Activated T-cell treated with anti-CD3 and anti-CD28 coated beads, Interleukin-2, amount 50 U/mL, for 4 hours (primary cell): ENCODE results near the gene WAS. TPM values are rescaled to one million over a fixed set of nuclear protein-coding genes. Genes with fewer than 3 reads are reported as not detected.

Experiments
- ATAC-seq, 2 donors: fragments of 200-7000 bp; cut with Tn5 transposase; one replicate each; pipeline ENCODE4 v1.10.0; 2021
- DNase-seq: peaks from one replicate; pipeline ENCODE4 v3.0.0-alpha.2; 2020
- H3K27me3 Mint-ChIP-seq: one replicate; pipeline ENCODE4 v1.8.0; 2021; ENCODE audit warnings: low read depth, mixed read lengths
- H3K36me3 Mint-ChIP-seq: one replicate; pipeline ENCODE4 v1.8.0; 2022; ENCODE audit warnings: mixed read lengths; ENCODE audit not compliant: insufficient read depth
- H3K4me1 Mint-ChIP-seq: one replicate; pipeline ENCODE4 v1.8.0; 2021; ENCODE audit warnings: low read depth, mixed read lengths
- H3K4me3 Mint-ChIP-seq: one replicate; pipeline ENCODE4 v1.8.0; 2021; ENCODE audit warnings: mild to moderate bottlenecking, moderate library complexity, mixed read lengths
- H3K9me3 Mint-ChIP-seq: one replicate; pipeline ENCODE4 v1.8.0; 2021; ENCODE audit warnings: mixed read lengths
- total RNA-seq, 3 donors: library from RNA; stranded (reverse); gene quantifications; one replicate each; pipeline ENCODE4 v1.2.1, GENCODE V29; 2021

The WAS gene
- total RNA-seq, 3 donors from 2014 or later = 83.3 to 86.5 (median 86.2) TPM

- peak overlapping the region; percentile 88 for H3K4me3 Mint-ChIP-seq
- no peaks in the 10 kb centered on the region for H3K27me3 Mint-ChIP-seq
- peaks cover 9% of the 10 kb centered on the region for H3K36me3 Mint-ChIP-seq
- ATAC-seq (no peak), DNase-seq (no peak)
- H3K4me1 Mint-ChIP-seq = peaks cover 26% of the 10 kb centered on the region
- no peaks in the 10 kb centered on the region for H3K9me3 Mint-ChIP-seq
These were observed 12.3 kb downstream of the WAS start for GRCh38 chrX:48695925-48696300.

GRCh38 chrX:48696301-48696908, 12.8 kb downstream of the WAS start, which contains the start of gene SUV39H1:
SUV39H1 (plus strand) TSS chrX:48696734; CDS start chrX:48696785, 51 bp downstream.
- peaks cover 6% of the 10 kb centered on the region for H3K36me3 Mint-ChIP-seq
- no peaks in the 10 kb centered on the region for H3K27me3 Mint-ChIP-seq
- H3K4me3 Mint-ChIP-seq = peak within 1 kb of the TSS; percentile 88
- peak; percentile 71 for DNase-seq
- H3K4me1 Mint-ChIP-seq = peaks cover 26% of the 10 kb centered on the region
- H3K9me3 Mint-ChIP-seq = no peaks in the 10 kb centered on the region
- peak; percentile 95 to 97 for ATAC-seq

GRCh38 chrX:48696909-48697727, 13.5 kb downstream of the WAS start:
- DNase-seq = no peak
- H3K27me3 Mint-ChIP-seq = no peaks in the 10 kb centered on the region
- no peaks in the 10 kb centered on the region for H3K9me3 Mint-ChIP-seq

DNA sequence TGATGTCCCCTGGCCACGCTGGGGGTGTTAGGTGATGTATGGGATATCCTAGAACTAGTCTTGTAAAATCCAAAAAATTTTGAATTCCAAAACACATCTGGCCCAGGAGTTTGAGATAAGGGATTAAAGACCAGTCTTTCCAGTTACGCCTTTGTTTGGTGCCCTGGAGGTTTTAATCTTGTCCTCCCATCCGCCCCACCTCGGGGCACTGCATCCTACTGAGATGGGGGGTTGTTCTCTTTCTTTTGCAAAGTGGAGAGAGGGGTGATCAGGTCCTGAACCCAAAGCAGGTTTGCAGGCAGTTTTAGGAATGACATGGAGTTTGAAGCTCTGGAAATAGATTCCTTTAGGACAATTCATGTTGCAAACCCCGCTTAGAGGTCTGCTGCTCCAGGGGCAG, 14.7 kb downstream of the WAS start:
- H3K9me3 Mint-ChIP-seq = no peaks in the 10 kb centered on the region
- peaks cover 30% of the 10 kb centered on the region for H3K4me1 Mint-ChIP-seq
- H3K27me3 Mint-ChIP-seq = no peaks in the 10 kb centered on the region
- H3K4me3 Mint-ChIP-seq = peak overlapping the region; percentile 24
- ATAC-seq (no peak), DNase-seq (no peak)
- peaks cover 13% of the 10 kb centered on the region for H3K36me3 Mint-ChIP-seq

More at GRCh38 chrX:48696909-48697727, 13.5 kb downstream of the WAS start:
- peak; percentile 19 to 23 for ATAC-seq
- peaks cover 6% of the 10 kb centered on the region for H3K36me3 Mint-ChIP-seq
- peak overlapping the region; percentile 85 for H3K4me3 Mint-ChIP-seq
- H3K4me1 Mint-ChIP-seq = peaks cover 26% of the 10 kb centered on the region

GRCh38 chrX:48700246-48700645, 16.6 kb downstream of the WAS start:
- H3K27me3 Mint-ChIP-seq = no peaks in the 10 kb centered on the region
- H3K4me3 Mint-ChIP-seq = no peak overlapping the region
- peaks cover 30% of the 10 kb centered on the region for H3K4me1 Mint-ChIP-seq
- DNase-seq (no peak), ATAC-seq (no peak)
- no peaks in the 10 kb centered on the region for H3K9me3 Mint-ChIP-seq
- H3K36me3 Mint-ChIP-seq = peaks cover 14% of the 10 kb centered on the region

GRCh38 chrX:48700951-48701653, 17.5 kb downstream of the WAS start:
- Mint-ChIP-seq H3K9me3 (no peaks in the 10 kb centered on the region), H3K4me3 (no peak overlapping the region), H3K4me1 (peaks cover 21% of the 10 kb centered on the region), H3K36me3 (peaks cover 14% of the 10 kb centered on the region), H3K27me3 (no peaks in the 10 kb centered on the region)
- ATAC-seq (no peak), DNase-seq (no peak)

GRCh38 chrX:48702032-48702431, 18.4 kb downstream of the WAS start:
- no peak for DNase-seq
- no peak overlapping the region for H3K4me3 Mint-ChIP-seq
- H3K4me1 Mint-ChIP-seq = peaks cover 19% of the 10 kb centered on the region
- no peaks in the 10 kb centered on the region for H3K27me3 Mint-ChIP-seq
- no peaks in the 10 kb centered on the region for H3K9me3 Mint-ChIP-seq
- peaks cover 14% of the 10 kb centered on the region for H3K36me3 Mint-ChIP-seq
- ATAC-seq = no peak

DNA sequence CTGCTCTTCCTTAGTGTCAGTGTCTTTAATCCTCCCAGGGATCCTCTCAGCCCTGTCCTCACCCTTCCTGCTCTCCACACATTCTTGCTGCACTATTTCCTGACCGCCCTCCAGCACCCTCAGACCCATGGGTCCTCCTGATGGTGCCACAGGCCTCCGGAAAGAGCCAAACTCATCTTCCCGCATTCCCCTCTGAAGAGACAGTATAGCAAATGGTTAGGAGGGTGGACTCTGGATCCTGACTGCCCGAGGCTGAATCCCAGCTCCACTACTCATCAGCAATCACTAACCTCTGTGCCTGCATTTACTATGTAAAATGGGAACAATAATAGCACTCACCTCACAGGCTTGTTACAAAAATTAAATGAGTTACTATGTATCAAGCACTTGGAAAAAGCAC, 19.1 kb downstream of the WAS start:
- Mint-ChIP-seq H3K36me3 (peaks cover 16% of the 10 kb centered on the region), H3K4me1 (peaks cover 12% of the 10 kb centered on the region), H3K9me3 (no peaks in the 10 kb centered on the region), H3K4me3 (no peak overlapping the region), H3K27me3 (no peaks in the 10 kb centered on the region)
- DNase-seq (no peak), ATAC-seq (no peak)

GRCh38 chrX:48703228-48703627, 19.6 kb downstream of the WAS start:
- Mint-ChIP-seq H3K4me3 (no peak overlapping the region), H3K27me3 (no peaks in the 10 kb centered on the region), H3K9me3 (no peaks in the 10 kb centered on the region), H3K36me3 (peaks cover 17% of the 10 kb centered on the region), H3K4me1 (peaks cover 10% of the 10 kb centered on the region)
- ATAC-seq (no peak), DNase-seq (no peak)

DNA sequence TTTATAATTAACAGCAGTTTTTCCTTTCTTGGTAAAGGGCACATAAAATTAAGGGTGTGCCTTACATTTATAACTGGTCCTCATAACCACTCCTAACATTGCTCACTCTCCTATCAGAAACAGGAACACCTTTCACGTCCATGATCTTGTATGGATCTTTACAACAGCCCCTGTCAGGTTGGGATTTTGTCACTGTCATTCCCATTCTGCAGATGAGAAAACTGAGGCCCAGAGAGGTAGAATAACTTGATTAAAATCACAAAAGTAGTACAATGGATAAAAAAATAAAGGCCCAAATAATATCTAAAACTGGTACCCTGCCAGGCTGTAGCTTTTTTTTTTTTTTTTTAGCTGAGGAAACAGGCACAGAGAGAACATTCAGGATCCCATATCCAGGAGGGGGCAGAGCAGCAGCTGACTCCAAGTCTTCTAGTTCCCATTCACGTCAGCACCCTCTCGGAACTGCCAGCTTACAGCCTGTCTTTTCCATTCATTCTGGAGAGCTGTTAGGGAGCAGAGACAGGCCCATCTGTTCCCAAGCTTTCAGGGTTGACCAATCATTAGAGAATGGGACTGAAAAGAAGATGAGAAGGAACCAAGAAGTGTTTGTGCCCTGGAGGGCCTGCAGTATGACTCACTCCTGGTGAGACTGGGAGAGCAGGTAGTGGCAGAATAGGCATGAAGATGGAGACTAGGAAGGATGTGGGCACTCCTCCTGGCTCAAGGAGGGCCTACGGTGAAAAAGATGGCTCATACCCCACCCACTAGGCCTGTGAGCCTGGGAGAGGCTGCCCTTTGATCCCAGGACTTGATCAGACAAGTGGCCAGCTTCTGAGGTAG, 20.3 kb downstream of the WAS start:
- Mint-ChIP-seq H3K4me3 (no peak overlapping the region), H3K9me3 (no peaks in the 10 kb centered on the region), H3K4me1 (peaks cover 12% of the 10 kb centered on the region), H3K36me3 (peaks cover 17% of the 10 kb centered on the region), H3K27me3 (no peaks in the 10 kb centered on the region)
- no peak for DNase-seq
- ATAC-seq = no peak

DNA sequence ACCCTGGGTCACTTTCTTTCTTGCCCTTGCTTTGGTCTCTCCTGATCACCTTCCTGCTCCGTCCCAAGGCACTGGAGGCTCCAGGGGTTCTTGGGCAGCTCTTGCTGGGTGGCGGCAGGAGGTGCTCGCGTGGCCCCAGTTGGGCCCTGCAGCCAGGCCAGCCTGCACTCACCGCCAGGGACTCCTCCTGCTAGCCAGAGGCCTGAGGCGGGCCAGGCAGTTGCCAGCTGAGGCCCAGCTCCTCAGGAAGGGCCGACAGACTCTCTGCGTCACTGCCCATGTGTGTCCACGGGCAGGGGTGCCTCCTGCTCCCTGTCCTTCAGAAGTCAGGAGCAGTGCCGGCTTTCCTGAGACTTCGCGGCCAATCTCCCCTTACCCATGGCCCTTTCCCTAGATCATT, 22.3 kb downstream of the WAS start:
- H3K27me3 Mint-ChIP-seq = no peaks in the 10 kb centered on the region
- peaks cover 17% of the 10 kb centered on the region for H3K4me1 Mint-ChIP-seq
- no peaks in the 10 kb centered on the region for H3K9me3 Mint-ChIP-seq
- H3K36me3 Mint-ChIP-seq = peaks cover 11% of the 10 kb centered on the region
- no peak overlapping the region for H3K4me3 Mint-ChIP-seq
- ATAC-seq (no peak), DNase-seq (no peak)

DNA sequence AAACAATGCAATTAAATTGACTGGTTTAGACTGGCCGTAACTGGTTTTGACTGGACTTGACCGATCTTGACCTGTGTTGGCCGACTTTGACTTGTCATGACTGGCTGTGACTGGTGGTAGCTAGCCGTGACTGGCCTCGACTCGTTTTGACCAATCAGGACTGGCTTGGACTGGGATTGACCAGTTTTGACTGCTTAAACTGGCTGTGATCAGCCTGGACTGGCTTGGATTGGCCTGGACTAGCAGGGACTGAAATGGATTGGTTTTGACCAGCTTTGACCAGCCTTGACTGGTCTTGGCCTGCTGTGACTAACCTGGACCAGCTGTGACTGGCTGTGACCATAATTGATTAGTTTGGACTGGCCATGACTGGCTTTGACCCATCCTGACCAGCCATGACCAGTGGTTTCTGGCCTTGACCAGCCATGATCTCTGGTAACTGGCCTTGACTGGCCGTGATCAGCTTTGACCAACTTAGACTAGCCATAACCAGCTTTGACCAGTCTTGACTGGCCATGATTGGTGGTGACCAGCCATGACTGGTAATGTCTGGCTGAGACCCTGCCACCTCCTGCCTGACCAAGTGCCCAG, 26.0 kb downstream of the WAS start:
- Mint-ChIP-seq H3K9me3 (no peaks in the 10 kb centered on the region), H3K4me1 (peaks cover 47% of the 10 kb centered on the region), H3K36me3 (peaks cover 3% of the 10 kb centered on the region), H3K4me3 (no peak overlapping the region), H3K27me3 (no peaks in the 10 kb centered on the region)
- ATAC-seq (no peak), DNase-seq (no peak)

- no peaks in the 10 kb centered on the region for H3K27me3 Mint-ChIP-seq
- H3K9me3 Mint-ChIP-seq = no peaks in the 10 kb centered on the region
- DNase-seq (no peak), ATAC-seq (no peak)
- peaks cover 64% of the 10 kb centered on the region for H3K4me1 Mint-ChIP-seq
- H3K4me3 Mint-ChIP-seq = no peak overlapping the region
- peaks cover 3% of the 10 kb centered on the region for H3K36me3 Mint-ChIP-seq
These were observed 27.7 kb downstream of the WAS start for GRCh38 chrX:48711162-48711928.
